OCI-LY3 (cell line): ENCODE data around the gene CDCA3.

Source experiments
- H2AFZ ChIP-seq: fragments of 200-600, 300-600 bp; shearing (Covaris generic); 2 replicates; pipeline ENCODE4 v1.6.0; 2014; ENCODE audit warnings: antibody characterized with exemption, low read depth, low read length
- H3K27ac ChIP-seq: fragments of 200-600, 300-600 bp; sonication (generic); 2 replicates; pipeline ENCODE4 v1.5.1; 2014; ENCODE audit warnings: mild to moderate bottlenecking, low read length, moderate library complexity, mixed read lengths
- H3K27me3 ChIP-seq: fragments of 200-600, 300-600 bp; sonication (generic); 2 replicates; pipeline ENCODE4 v1.6.1; 2014; ENCODE audit warnings: low read depth, low read length, mixed read lengths
- H3K36me3 ChIP-seq: fragments of 200-600, 300-600 bp; sonication (generic); replicated peaks from 2 replicates; pipeline ENCODE3; 2014; ENCODE audit warnings: low read depth, low read length, mixed read lengths
- H3K4me1 ChIP-seq: fragments of 300-600, 200-600 bp; sonication (generic); 2 replicates; pipeline ENCODE4 v1.6.1; 2014; ENCODE audit warnings: low read length, mixed read lengths
- H3K4me2 ChIP-seq: fragments of 200-600, 300-600 bp; sonication (generic); 2 replicates; pipeline ENCODE4 v1.6.1; 2014; ENCODE audit warnings: low read length, mixed read lengths
- H3K4me3 ChIP-seq: fragments of 300-600, 200-600 bp; sonication (generic); 2 replicates; pipeline ENCODE4 v1.5.1; 2014; ENCODE audit warnings: antibody characterized with exemption, mild to moderate bottlenecking, low read length, moderate library complexity
- H3K79me2 ChIP-seq: fragments of 300-600, 200-600 bp; shearing (Covaris generic); 2 replicates; pipeline ENCODE4 v1.6.1; 2014; ENCODE audit warnings: mild to moderate bottlenecking, low read length, mixed read lengths
- H3K9ac ChIP-seq: fragments of 300-600, 200-600 bp; shearing (Covaris generic); 2 replicates; pipeline ENCODE4 v1.6.0; 2014; ENCODE audit warnings: mild to moderate bottlenecking, low read length, moderate library complexity
- H3K9me3 ChIP-seq: fragments of 200-600, 300-600 bp; shearing (Covaris generic); 2 replicates; pipeline ENCODE4 v1.6.1; 2014; ENCODE audit warnings: low read length, mixed read lengths; ENCODE audit not compliant: insufficient read depth
- H4K20me1 ChIP-seq: fragments of 200-600, 300-600 bp; sonication (generic); 2 replicates; pipeline ENCODE4 v1.6.1; 2016; ENCODE audit warnings: low read length, mixed read lengths; ENCODE audit not compliant: insufficient read depth
- CTCF ChIP-seq: fragments of 200-600, 300-600 bp; sonication (generic); IDR thresholded peaks from 2 replicates; pipeline ENCODE4 v1.5.1; 2014; ENCODE audit warnings: antibody characterized with exemption, low read length, low read depth
- EZH2phosphoT487 ChIP-seq: fragments of 200-600 bp; shearing (Covaris generic); IDR thresholded peaks from 2 replicates; pipeline ENCODE4 v1.6.1; 2018; ENCODE audit warnings: antibody characterized with exemption, mixed run types, low read depth

The CDCA3 gene

GRCh38 chr12:6861391-6861790 is 10.3 kb upstream of the CDCA3 start:
- TF ChIP-seq CTCF, result no peak
- no peaks in the 10 kb centered on the region for H3K79me2 ChIP-seq
- no peak overlapping the region for H2AFZ ChIP-seq
- H4K20me1 ChIP-seq, result no peaks in the 10 kb centered on the region
- H3K27me3 ChIP-seq, result no peaks in the 10 kb centered on the region
- H3K4me3 ChIP-seq, result no peak overlapping the region
- no peak overlapping the region for H3K27ac ChIP-seq
- no peak overlapping the region for H3K4me2 ChIP-seq
- H3K4me1 ChIP-seq, result peaks cover under 1% of the 10 kb centered on the region
- no peak overlapping the region for H3K9ac ChIP-seq
- peaks cover 55% of the 10 kb centered on the region for H3K36me3 ChIP-seq
- H3K9me3 ChIP-seq, result no peaks in the 10 kb centered on the region

GRCh38 chr12:6860942-6861341 is 9.9 kb upstream of the CDCA3 start:
- Histone ChIP-seq H3K4me2 (no peak overlapping the region), H3K36me3 (peaks cover 56% of the 10 kb centered on the region), H4K20me1 (no peaks in the 10 kb centered on the region), H3K9me3 (no peaks in the 10 kb centered on the region), H3K27me3 (no peaks in the 10 kb centered on the region), H3K4me3 (no peak overlapping the region), H3K4me1 (no peaks in the 10 kb centered on the region), H3K27ac (no peak overlapping the region), H3K9ac (no peak overlapping the region), H3K79me2 (no peaks in the 10 kb centered on the region), H2AFZ (no peak overlapping the region)
- no peak for TF ChIP-seq CTCF
- TF ChIP-seq EZH2phosphoT487, result no peak

GRCh38 chr12:6860116-6860515 is 9.0 kb upstream of the CDCA3 start:
- peaks cover 57% of the 10 kb centered on the region for H3K36me3 ChIP-seq
- H3K4me1 ChIP-seq, result no peaks in the 10 kb centered on the region
- H3K9ac ChIP-seq, result no peak overlapping the region
- no peak overlapping the region for H2AFZ ChIP-seq
- no peak overlapping the region for H3K27ac ChIP-seq
- H3K27me3 ChIP-seq, result no peaks in the 10 kb centered on the region
- no peak overlapping the region for H3K4me3 ChIP-seq
- H3K79me2 ChIP-seq, result 0 out of 2 replicates have a peak, but pooled peaks cover under 1% of the 10 kb centered on the region
- no peaks in the 10 kb centered on the region for H3K9me3 ChIP-seq
- no peaks in the 10 kb centered on the region for H4K20me1 ChIP-seq
- TF ChIP-seq EZH2phosphoT487 (no peak), CTCF (no peak)
- no peak overlapping the region for H3K4me2 ChIP-seq

GRCh38 chr12:6858799-6859198 is 7.7 kb upstream of the CDCA3 start:
- H3K4me1 ChIP-seq, result peaks cover 2% of the 10 kb centered on the region
- no peaks in the 10 kb centered on the region for H4K20me1 ChIP-seq
- peaks cover 11% of the 10 kb centered on the region for H3K79me2 ChIP-seq
- H3K27ac ChIP-seq, result no peak overlapping the region
- TF ChIP-seq CTCF (no peak), EZH2phosphoT487 (no peak)
- no peak overlapping the region for H3K4me3 ChIP-seq
- no peaks in the 10 kb centered on the region for H3K9me3 ChIP-seq
- no peak overlapping the region for H3K9ac ChIP-seq
- peaks cover 49% of the 10 kb centered on the region for H3K36me3 ChIP-seq
- no peak overlapping the region for H3K4me2 ChIP-seq
- no peak overlapping the region for H2AFZ ChIP-seq
- H3K27me3 ChIP-seq, result no peaks in the 10 kb centered on the region
